A673 (cell line): ENCODE results near the gene CASP9. TPM values are rescaled to one million over a fixed set of nuclear protein-coding genes. Genes with fewer than 3 reads are reported as not detected.
"Not testable (repeated sequence)": the region's sequence is repeated elsewhere in the genome, so short reads cannot be mapped to it uniquely, and the experiment has no call there.

ENCODE experiments used
- BruUV-seq: library from RNA; stranded (reverse); fragments of 400-500 nt; replicated peaks from 2 replicates; lab custom pipeline; 2021; lab: Mats Ljungman, UMichigan
- CTCF ChIA-PET: fragments of 300-600 bp; sonication (Branson Sonifier 250); formaldehyde crosslinking; loops from one replicate; lab custom pipeline; 2022; ENCODE audit warnings: antibody characterized with exemption; lab: Charles Lee
- POLR2A ChIA-PET: fragments of 300-600 bp; sonication (Branson Sonifier 250); formaldehyde crosslinking; loops from one replicate; lab custom pipeline; 2022; ENCODE audit warnings: antibody characterized with exemption; ENCODE audit not compliant: low non-redundant PET; lab: Charles Lee
- DNase-seq: peaks from one replicate; pipeline ENCODE4 v3.0.0-alpha.2; 2015; ENCODE audit warnings: low spot score
- H3K27ac ChIP-seq: fragments of 200-600 bp; sonication (generic); 2 replicates; pipeline ENCODE4 v1.5.1; 2016; ENCODE audit warnings: mixed run types, low read depth, mild to moderate bottlenecking, mixed read lengths, antibody characterized with exemption, low read length; ENCODE audit not compliant: poor library complexity, severe bottlenecking
- H3K27me3 ChIP-seq: fragments of 200-600 bp; sonication (generic); replicated peaks from 2 replicates; pipeline ENCODE4 v1.6.1; 2017; ENCODE audit warnings: mixed run types, low read depth, mild to moderate bottlenecking, mixed read lengths, antibody characterized with exemption, low read length; ENCODE audit not compliant: insufficient read depth, poor library complexity
- H3K36me3 ChIP-seq: fragments of 200-600 bp; sonication (generic); 2 replicates; pipeline ENCODE4 v1.6.1; 2016; ENCODE audit warnings: mixed run types, mild to moderate bottlenecking, mixed read lengths, antibody characterized with exemption, low read length; ENCODE audit not compliant: insufficient read depth, poor library complexity, severe bottlenecking
- H3K4me1 ChIP-seq: fragments of 200-600 bp; sonication (generic); 2 replicates; pipeline ENCODE4 v1.6.1; 2017; ENCODE audit warnings: mixed run types, mild to moderate bottlenecking, mixed read lengths, antibody characterized with exemption, low read length; ENCODE audit not compliant: insufficient read depth, poor library complexity, severe bottlenecking
- H3K4me3 ChIP-seq: fragments of 200-600 bp; sonication (generic); 2 replicates; pipeline ENCODE4 v1.5.1; 2016; ENCODE audit warnings: low read depth, mixed run types, mild to moderate bottlenecking, mixed read lengths, low read length; ENCODE audit not compliant: poor library complexity, severe bottlenecking
- H3K9me3 ChIP-seq: fragments of 200-600 bp; sonication (generic); 2 replicates; pipeline ENCODE4 v1.6.1; 2016; ENCODE audit warnings: mixed run types, low read depth, mild to moderate bottlenecking, mixed read lengths, antibody characterized with exemption, low read length; ENCODE audit not compliant: poor library complexity, severe bottlenecking
- CTCF ChIP-seq: fragments of 300-800, 200-600 bp; sonication (generic); conservative IDR thresholded peaks from 2 replicates; pipeline ENCODE4 v1.5.1; 2017; ENCODE audit warnings: low read depth, mild to moderate bottlenecking, antibody characterized with exemption, low read length, moderate library complexity, mixed read lengths
- EZH2 ChIP-seq: fragments of 200-600 bp; sonication (generic); IDR thresholded peaks from 2 replicates; pipeline ENCODE4 v1.6.1; 2017; ENCODE audit warnings: borderline replicate concordance, low read depth, mild to moderate bottlenecking, mixed read lengths, antibody characterized with exemption, low read length; ENCODE audit not compliant: poor library complexity, severe bottlenecking
- intact Hi-C: fragments of 100-400 bp; cut with micrococcal nuclease; formaldehyde crosslinking; loops from one replicate; pipeline ENCODE4 v1.10.0; 2022; ENCODE audit not compliant: unreplicated experiment
- total RNA-seq: library from RNA; stranded (reverse); gene quantifications from 2 replicates; pipeline ENCODE4 v1.2.3, GENCODE V29; 2021

The CASP9 gene
- total RNA-seq, 1 experiment from 2014 or later = 7.0 TPM

GRCh38 chr1:15469361-15469760, 54.7 kb downstream of the CASP9 start:
- no peak for DNase-seq
- no peak overlapping the region for H3K4me3 ChIP-seq
- H3K27ac ChIP-seq = no peak overlapping the region
- no peaks in the 10 kb centered on the region for H3K36me3 ChIP-seq
- intact Hi-C loops = no loop called here
- ChIA-PET CTCF (no interaction called here), POLR2A (no interaction called here)
- H3K4me1 ChIP-seq = no peaks in the 10 kb centered on the region
- H3K27me3 ChIP-seq = no peaks in the 10 kb centered on the region
- TF ChIP-seq CTCF (no peak), EZH2 (no peak)
- no peaks in the 10 kb centered on the region for H3K9me3 ChIP-seq
- BruUV-seq = no TSS peak

- Histone ChIP-seq H3K4me3 (no peak overlapping the region), H3K27ac (no peak overlapping the region), H3K27me3 (no peaks in the 10 kb centered on the region), H3K4me1 (no peaks in the 10 kb centered on the region), H3K9me3 (no peaks in the 10 kb centered on the region), H3K36me3 (no peaks in the 10 kb centered on the region)
- intact Hi-C loops = no loop called here
- TF ChIP-seq CTCF (no peak), EZH2 (no peak)
- POLR2A ChIA-PET = no interaction called here
- no peak for DNase-seq
- BruUV-seq = no TSS peak
- CTCF ChIA-PET = no interaction called here
Measured at GRCh38 chr1:15468145-15468544, 55.9 kb downstream of the CASP9 start.

GRCh38 chr1:15466955-15467625, 56.9 kb downstream of the CASP9 start:
- intact Hi-C loops, H3K36me3 ChIP-seq, H3K27me3 ChIP-seq, BruUV-seq, CTCF ChIA-PET, H3K27ac ChIP-seq, H3K9me3 ChIP-seq, POLR2A ChIA-PET, H3K4me3 ChIP-seq, H3K4me1 ChIP-seq, DNase-seq: not testable (repeated sequence)

- BruUV-seq = no TSS peak
- ChIA-PET CTCF (no interaction called here), POLR2A (no interaction called here)
- no peaks in the 10 kb centered on the region for H3K27me3 ChIP-seq
- H3K4me1 ChIP-seq = peaks cover under 1% of the 10 kb centered on the region
- DNase-seq = no peak
- no peak overlapping the region for H3K4me3 ChIP-seq
- H3K9me3 ChIP-seq = no peaks in the 10 kb centered on the region
- no peak for TF ChIP-seq EZH2
- no peak for TF ChIP-seq CTCF
- intact Hi-C loops = no loop called here
- H3K36me3 ChIP-seq = no peaks in the 10 kb centered on the region
- H3K27ac ChIP-seq = no peak overlapping the region
Measured at GRCh38 chr1:15465674-15466073, 58.3 kb downstream of the CASP9 start.

GRCh38 chr1:15463926-15464322, 60.1 kb downstream of the CASP9 start:
- BruUV-seq, H3K27me3 ChIP-seq, intact Hi-C loops, H3K36me3 ChIP-seq, DNase-seq, H3K9me3 ChIP-seq, CTCF ChIA-PET, H3K27ac ChIP-seq, POLR2A ChIA-PET, H3K4me3 ChIP-seq: not testable (repeated sequence)
- H3K4me1 ChIP-seq = peaks cover 13% of the 10 kb centered on the region
